ENCODE data around the gene AMIGO3. TPM values are rescaled to one million over a fixed set of nuclear protein-coding genes. Genes with fewer than 3 reads are reported as not detected.

AMIGO3 gene
- total RNA-seq, 1 experiment from 2014 or later = not detected

DNA sequence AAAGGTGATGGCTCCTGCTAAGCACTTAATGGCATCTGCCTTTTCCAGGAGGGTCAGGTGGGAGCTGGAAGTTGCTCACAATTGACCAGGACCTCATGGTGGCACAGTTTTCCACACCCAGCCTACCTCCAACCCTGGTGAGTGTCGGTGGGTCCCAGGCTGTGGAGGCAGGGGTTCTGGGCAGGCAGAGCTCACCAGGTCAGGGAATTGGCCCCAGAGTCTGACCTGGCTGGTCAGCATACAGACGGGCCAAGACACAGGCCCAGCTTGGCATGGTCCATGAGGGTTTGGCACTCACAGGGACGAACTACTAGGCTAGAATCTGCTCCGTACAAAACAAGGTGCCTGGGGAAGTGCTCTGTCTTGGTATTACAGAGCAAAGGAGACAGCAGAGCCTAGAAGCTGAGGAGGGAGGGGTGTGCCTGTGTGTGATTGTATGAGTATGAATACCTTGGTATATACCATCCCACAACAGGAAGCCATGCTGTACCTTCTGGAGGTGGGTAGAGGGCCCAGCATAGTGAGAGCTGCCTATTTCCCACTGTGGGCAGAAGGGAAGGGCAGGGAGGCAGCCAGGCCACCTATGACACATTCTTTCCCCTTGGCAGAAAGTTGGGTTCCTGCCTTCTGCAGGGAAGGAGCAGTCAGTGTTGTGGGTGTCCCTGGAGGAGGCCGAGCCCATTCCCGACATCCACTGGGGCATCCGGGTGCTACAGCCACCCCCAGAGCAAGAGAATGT lies 38.8 kb downstream of the AMIGO3 start:
- Histone ChIP-seq H3K4me1 (no peaks in the 10 kb centered on the region), H3K27me3 (replicated peaks; ENCODE audit: control insufficient read depth, insufficient read depth, low read length) (no peaks in the 10 kb centered on the region), H3K36me3 (ENCODE audit: control insufficient read depth, insufficient read depth, low read length) (peaks cover 7% of the 10 kb centered on the region), H3K4me3 (ENCODE audit: low read depth, low read length) (no peak overlapping the region), H3K9me3 (no peaks in the 10 kb centered on the region)
- Mint-ChIP-seq H3K4me3 (ENCODE audit: unreplicated experiment) (no peak overlapping the region), H3K27ac (ENCODE audit: unreplicated experiment) (no peak overlapping the region), H3K9me3 (ENCODE audit: unreplicated experiment) (no peaks in the 10 kb centered on the region), H3K27me3 (ENCODE audit: insufficient read depth, unreplicated experiment) (no peaks in the 10 kb centered on the region), H3K4me1 (ENCODE audit: low read depth, unreplicated experiment) (no peaks in the 10 kb centered on the region), H3K36me3 (ENCODE audit: insufficient read depth, unreplicated experiment) (peaks cover 59% of the 10 kb centered on the region)
- TF ChIP-seq, protein P1, sequence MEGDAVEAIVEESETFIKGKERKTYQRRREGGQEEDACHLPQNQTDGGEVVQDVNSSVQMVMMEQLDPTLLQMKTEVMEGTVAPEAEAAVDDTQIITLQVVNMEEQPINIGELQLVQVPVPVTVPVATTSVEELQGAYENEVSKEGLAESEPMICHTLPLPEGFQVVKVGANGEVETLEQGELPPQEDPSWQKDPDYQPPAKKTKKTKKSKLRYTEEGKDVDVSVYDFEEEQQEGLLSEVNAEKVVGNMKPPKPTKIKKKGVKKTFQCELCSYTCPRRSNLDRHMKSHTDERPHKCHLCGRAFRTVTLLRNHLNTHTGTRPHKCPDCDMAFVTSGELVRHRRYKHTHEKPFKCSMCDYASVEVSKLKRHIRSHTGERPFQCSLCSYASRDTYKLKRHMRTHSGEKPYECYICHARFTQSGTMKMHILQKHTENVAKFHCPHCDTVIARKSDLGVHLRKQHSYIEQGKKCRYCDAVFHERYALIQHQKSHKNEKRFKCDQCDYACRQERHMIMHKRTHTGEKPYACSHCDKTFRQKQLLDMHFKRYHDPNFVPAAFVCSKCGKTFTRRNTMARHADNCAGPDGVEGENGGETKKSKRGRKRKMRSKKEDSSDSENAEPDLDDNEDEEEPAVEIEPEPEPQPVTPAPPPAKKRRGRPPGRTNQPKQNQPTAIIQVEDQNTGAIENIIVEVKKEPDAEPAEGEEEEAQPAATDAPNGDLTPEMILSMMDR (IDR thresholded peaks at IDR 0.05; ENCODE audit: insufficient read depth in 1 of 2, low read depth in 1 of 2, low read length in 1 of 2, severe bottlenecking in 1 of 2, unreplicated experiment in 1 of 2) = no peak
- ChIA-PET POLR2A (no interaction called here), CTCF (no interaction called here)
- DNase-seq = no peak
- BruUV-seq (replicated peaks) = no TSS peak
- intact Hi-C loops (cut with micrococcal nuclease; ENCODE audit: unreplicated experiment) = no loop called here

DNA sequence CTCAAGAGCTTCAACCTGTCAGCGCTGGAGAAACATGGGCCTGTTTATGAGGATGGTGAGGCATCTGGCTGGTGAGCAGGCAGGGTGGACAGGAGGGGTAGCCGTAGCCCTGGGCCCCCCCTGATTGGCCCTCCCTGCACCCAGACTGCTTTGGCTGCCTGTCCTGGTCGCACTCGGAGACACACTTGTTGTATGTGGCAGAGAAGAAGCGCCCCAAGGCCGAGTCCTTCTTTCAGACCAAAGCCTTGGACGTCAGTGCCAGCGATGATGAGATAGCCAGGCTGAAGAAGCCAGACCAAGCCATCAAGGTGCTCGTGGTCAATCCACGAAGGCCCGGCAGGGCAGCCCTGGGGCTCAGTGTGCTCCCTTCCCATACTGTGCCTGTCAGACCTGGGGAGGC lies 43.6 kb downstream of the AMIGO3 start:
- TF ChIP-seq, protein P1 (IDR thresholded peaks at IDR 0.05; ENCODE audit: insufficient read depth in 1 of 2, low read depth in 1 of 2, low read length in 1 of 2, severe bottlenecking in 1 of 2, unreplicated experiment in 1 of 2) = no peak
- intact Hi-C loops (cut with micrococcal nuclease; ENCODE audit: unreplicated experiment) = no loop called here

DNA sequence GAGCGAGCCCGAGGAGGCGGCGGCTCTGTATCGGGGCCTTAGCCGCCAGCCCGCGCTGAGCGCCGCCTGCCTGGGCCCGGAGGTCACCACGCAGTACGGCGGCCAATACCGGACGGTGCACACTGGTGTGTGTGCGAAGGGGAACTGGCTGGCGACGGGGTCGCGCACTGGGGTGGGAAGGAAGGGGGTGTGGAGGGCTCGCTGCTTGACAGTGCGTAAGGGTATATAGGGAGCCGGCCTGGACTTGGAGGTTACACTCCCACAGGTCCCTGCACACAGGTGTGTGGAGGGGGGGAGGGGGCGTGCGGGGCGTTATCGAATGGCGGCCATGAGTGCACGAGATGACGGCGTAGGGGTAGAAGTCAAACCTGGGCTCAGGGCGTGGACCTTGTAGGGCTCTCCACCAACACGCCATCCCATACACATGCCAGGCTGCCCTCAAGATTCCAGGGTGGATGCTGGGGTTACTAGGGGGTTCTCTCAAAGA lies 44.9 kb downstream of the AMIGO3 start:
- H3K4me3 Mint-ChIP-seq (ENCODE audit: unreplicated experiment) = peak overlapping the region; percentile 93
- TF ChIP-seq, protein P1 (IDR thresholded peaks at IDR 0.05; ENCODE audit: insufficient read depth in 1 of 2, low read depth in 1 of 2, low read length in 1 of 2, severe bottlenecking in 1 of 2, unreplicated experiment in 1 of 2) = no peak
- H3K9me3 ChIP-seq = no peaks in the 10 kb centered on the region
- peaks cover 7% of the 10 kb centered on the region for H3K4me1 Mint-ChIP-seq (ENCODE audit: low read depth, unreplicated experiment)
- intact Hi-C loops (cut with micrococcal nuclease; ENCODE audit: unreplicated experiment) = loop anchor here (1.0 to 5.0 kb wide), 2 partner anchors 87 to 334 kb away; partner anchors contain the start of gene USP4
- H3K4me1 ChIP-seq = 0 out of 2 replicates have a peak, but pooled peaks cover 4% of the 10 kb centered on the region
- no TSS peak for BruUV-seq (replicated peaks)
- H3K36me3 ChIP-seq (ENCODE audit: control insufficient read depth, insufficient read depth, low read length) = peaks cover 6% of the 10 kb centered on the region
- H3K9me3 Mint-ChIP-seq (ENCODE audit: unreplicated experiment) = no peaks in the 10 kb centered on the region
- H3K36me3 Mint-ChIP-seq (ENCODE audit: insufficient read depth, unreplicated experiment) = peaks cover 46% of the 10 kb centered on the region
- POLR2A ChIA-PET = no interaction called here
- H3K27ac Mint-ChIP-seq (ENCODE audit: unreplicated experiment) = peak overlapping the region; percentile 96
- H3K27me3 Mint-ChIP-seq (ENCODE audit: insufficient read depth, unreplicated experiment) = no peaks in the 10 kb centered on the region
- no peaks in the 10 kb centered on the region for H3K27me3 ChIP-seq (replicated peaks; ENCODE audit: control insufficient read depth, insufficient read depth, low read length)
- DNase-seq = peak in 1 of 2 experiments; percentile 57
- CTCF ChIA-PET = no interaction called here
- peak overlapping the region; percentile 75 for H3K4me3 ChIP-seq (ENCODE audit: low read depth, low read length)

More for the DNA sequence above, 43.6 kb downstream of the AMIGO3 start:
- H3K4me1 ChIP-seq = 0 out of 2 replicates have a peak, but pooled peaks cover 4% of the 10 kb centered on the region
- Mint-ChIP-seq H3K27ac (ENCODE audit: unreplicated experiment) (no peak overlapping the region), H3K27me3 (ENCODE audit: insufficient read depth, unreplicated experiment) (no peaks in the 10 kb centered on the region), H3K4me1 (ENCODE audit: low read depth, unreplicated experiment) (peaks cover 7% of the 10 kb centered on the region), H3K4me3 (ENCODE audit: unreplicated experiment) (no peak overlapping the region), H3K36me3 (ENCODE audit: insufficient read depth, unreplicated experiment) (peaks cover 46% of the 10 kb centered on the region), H3K9me3 (ENCODE audit: unreplicated experiment) (no peaks in the 10 kb centered on the region)
- no peaks in the 10 kb centered on the region for H3K27me3 ChIP-seq (replicated peaks; ENCODE audit: control insufficient read depth, insufficient read depth, low read length)
- ChIA-PET CTCF (no interaction called here), POLR2A (interaction anchor here (0.6 kb wide), 1 partner anchor 17 kb away, joined by 5 read pairs; no protein-coding TSS in a partner anchor)
- TSS peak; percentile 48 for BruUV-seq (replicated peaks)
- DNase-seq = no peak
- no peak overlapping the region for H3K4me3 ChIP-seq (ENCODE audit: low read depth, low read length)
- peaks cover 6% of the 10 kb centered on the region for H3K36me3 ChIP-seq (ENCODE audit: control insufficient read depth, insufficient read depth, low read length)
- H3K9me3 ChIP-seq = no peaks in the 10 kb centered on the region

Data from Caco-2 (cell line).